ENCODE measurements around the gene EGFR. TPM values are rescaled to one million over a fixed set of nuclear protein-coding genes. Genes with fewer than 3 reads are reported as not detected.

Gene EGFR
- 45.7 TPM for total RNA-seq

DNA sequence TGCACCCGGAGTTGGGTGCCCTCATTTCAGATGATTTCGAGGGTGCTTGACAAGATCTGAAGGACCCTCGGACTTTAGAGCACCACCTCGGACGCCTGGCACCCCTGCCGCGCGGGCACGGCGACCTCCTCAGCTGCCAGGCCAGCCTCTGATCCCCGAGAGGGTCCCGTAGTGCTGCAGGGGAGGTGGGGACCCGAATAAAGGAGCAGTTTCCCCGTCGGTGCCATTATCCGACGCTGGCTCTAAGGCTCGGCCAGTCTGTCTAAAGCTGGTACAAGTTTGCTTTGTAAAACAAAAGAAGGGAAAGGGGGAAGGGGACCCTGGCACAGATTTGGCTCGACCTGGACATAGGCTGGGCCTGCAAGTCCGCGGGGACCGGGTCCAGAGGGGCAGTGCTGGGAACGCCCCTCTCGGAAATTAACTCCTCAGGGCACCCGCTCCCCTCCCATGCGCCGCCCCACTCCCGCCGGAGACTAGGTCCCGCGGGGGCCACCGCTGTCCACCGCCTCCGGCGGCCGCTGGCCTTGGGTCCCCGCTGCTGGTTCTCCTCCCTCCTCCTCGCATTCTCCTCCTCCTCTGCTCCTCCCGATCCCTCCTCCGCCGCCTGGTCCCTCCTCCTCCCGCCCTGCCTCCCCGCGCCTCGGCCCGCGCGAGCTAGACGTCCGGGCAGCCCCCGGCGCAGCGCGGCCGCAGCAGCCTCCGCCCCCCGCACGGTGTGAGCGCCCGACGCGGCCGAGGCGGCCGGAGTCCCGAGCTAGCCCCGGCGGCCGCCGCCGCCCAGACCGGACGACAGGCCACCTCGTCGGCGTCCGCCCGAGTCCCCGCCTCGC lies at the start of gene EGFR:
Gene EGFR (plus strand): TSS at position 657 of the 830 bp plus-strand sequence. CDS start 261 bp downstream, outside the sequence.
- no peak for DNase-seq

DNA sequence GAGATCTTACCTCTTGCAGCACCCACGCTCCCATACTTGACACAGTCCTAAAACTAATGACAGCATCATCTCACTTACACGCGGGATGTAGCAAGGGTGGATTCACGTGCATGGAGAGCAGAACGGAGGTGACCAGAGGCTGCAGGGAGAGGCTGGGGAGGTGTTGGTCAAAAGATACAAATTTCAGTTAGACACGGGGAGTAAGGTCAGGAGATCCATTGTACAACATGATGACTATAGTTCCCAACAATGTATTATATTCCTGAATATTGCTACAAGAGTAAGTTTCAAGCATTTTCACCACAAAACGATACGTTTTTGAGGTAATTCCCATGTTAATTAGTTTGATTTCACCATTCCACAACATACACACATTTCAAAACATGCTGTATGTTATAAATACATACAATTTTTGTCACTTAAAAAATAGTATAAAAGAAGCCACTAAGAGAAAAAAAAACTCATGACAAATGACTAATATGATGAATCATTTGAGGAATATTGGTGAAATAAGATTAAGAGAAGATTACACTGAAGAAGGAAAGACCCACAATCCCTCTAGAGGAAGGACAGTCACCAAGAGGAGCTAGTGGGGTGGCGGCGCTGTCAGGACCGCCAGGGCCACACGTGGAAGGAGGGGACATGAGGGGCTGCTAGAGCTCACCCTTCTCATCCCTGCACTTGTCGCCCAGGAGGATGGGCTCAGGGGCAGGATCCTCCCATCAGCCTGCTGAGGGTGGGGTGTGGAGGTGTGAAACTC lies 49.4 kb upstream of the EGFR start:
- no peak for DNase-seq

GRCh38 chr7:54972733-54973294 lies 46.0 kb upstream of the EGFR start:
- no peak for DNase-seq

- no peak for DNase-seq
Observed at GRCh38 chr7:54978364-54979116, 40.3 kb upstream of the EGFR start.

GRCh38 chr7:54980521-54980920 lies 38.3 kb upstream of the EGFR start:
- no peak for DNase-seq

- DNase-seq = no peak
Observed at GRCh38 chr7:54981913-54982312, 36.9 kb upstream of the EGFR start.

GRCh38 chr7:54985426-54986330 lies 33.1 kb upstream of the EGFR start:
- no peak for DNase-seq

- no peak for DNase-seq
Observed at GRCh38 chr7:54986716-54987115, 32.1 kb upstream of the EGFR start.

GRCh38 chr7:54987772-54988171 lies 31.0 kb upstream of the EGFR start:
- DNase-seq = no peak

DNA sequence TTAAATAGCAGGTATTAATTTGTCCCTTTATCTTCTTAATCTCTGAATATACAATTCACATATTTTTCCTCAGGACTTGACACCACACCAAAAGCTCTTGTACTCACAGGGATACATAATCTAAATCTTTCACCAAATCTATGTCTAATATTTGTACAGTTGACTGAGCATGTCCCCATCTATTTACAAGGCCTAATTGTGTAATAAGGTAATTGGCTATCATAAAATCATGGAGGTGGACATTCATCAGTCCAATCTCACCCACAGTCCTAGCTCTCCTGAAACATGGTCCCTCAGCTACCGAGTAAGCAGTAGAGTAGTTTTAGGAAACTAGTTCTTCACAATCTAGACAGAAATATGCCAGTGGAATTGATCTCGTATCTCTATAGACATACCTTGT lies 30.3 kb upstream of the EGFR start:
- DNase-seq = no peak

GRCh38 chr7:54989453-54990225 lies 29.2 kb upstream of the EGFR start:
- DNase-seq = peak; percentile 31

DNA sequence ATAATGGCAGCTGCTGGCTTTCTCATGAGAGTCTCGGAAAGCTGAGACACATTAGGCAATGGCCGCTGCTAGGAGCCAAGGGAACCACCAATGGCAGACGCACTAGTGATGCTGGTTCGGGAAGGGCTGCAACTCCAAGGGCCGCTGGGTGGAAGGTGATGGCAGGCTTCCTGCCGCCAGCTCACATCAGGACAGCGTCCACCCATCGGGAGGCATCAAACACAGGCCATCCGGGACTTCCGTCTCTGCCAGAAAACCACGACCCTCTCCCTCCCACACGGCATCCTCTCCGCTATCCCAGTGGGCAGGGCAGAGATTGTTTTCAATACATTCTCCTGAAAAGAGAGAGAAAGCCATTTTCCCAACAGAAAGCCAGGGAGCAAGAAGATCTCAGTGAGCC lies 27.5 kb upstream of the EGFR start:
- DNase-seq = no peak

DNA sequence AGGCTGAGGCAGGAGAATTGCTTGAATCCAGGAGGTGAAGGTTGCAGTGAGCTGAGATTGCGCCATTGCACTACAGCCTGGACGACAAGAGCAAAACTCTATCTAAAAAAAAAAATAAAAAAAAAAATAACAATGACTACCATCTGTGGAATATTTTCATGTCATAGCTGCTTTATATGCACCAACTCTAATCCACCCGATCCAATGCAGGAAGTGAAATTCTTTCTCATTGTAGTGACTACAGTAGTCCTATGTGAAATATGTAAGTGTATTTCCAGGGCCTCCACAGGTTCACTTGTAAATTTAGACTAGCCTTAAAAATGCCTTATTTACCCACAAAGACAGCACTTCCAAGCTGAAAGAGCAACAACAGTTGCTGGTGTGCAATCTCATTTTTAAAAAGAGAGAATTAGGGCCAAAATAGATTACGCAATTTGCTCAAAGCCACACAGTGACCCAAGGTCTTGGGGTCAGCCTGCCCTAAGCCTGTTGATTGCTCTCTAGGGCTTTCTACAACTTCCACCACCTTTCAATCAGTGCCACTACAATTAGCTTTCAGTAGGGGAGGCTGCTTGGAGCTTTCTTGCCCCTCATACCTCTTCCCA lies 25.8 kb upstream of the EGFR start:
- no peak for DNase-seq

DNA sequence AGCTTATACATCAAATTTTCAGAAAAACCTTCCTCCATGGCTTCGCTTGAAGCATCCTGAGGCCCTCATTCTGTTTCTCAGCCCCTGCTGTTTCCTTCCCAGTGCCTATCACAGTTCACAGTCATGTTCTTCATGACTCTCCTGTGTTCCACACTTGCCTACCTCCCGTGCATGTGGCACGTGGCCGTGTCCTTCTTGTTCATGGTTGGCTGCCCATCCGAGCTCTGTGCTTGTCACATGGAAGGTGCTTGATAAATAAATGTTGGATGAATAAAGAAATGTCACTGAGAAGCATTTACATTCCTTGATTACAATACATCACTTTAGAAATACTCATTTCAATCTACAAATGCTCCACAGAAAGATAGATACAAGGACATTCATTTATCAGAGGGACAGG lies 23.7 kb upstream of the EGFR start:
- no peak for DNase-seq

DNA sequence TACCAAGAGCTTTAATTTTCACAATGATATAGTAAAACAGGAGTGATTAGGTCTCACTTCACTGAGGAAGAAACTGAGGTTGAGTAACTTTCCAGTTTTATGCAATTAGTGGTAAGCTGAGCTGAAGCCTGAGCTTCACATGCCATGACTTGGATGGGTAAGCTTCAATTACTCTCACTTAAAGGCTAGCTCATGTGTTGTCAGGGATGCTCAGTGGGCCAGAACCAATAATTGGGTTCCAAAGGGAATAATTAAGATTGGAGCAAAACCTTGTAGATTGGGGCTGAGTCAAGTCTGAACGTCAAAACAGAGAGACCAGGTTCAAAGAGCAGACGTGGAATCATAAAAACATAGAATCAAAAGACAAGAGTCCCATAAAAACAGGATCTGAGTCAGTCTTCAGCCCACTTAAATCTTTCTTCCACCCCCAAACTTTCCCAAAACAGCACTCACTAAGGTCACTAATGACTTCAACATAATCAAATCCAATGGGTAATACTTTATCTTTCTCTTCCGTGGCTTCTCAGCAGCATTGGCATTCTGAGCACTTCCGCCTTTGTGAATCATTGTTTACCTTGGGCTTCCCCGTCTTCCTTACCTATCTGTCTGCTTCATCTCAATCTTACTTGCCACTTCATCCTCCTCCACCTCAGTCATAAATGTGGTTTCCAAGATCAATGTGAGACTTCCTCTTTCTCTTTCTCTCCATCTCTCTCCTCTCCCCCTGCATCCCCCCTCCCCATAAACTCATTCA lies 23.0 kb upstream of the EGFR start:
- no peak for DNase-seq

- no peak for DNase-seq
Observed at GRCh38 chr7:54996391-54996790, 22.4 kb upstream of the EGFR start.

GRCh38 chr7:55004579-55004978 lies 14.2 kb upstream of the EGFR start:
- no peak for DNase-seq

- DNase-seq = no peak
Observed at GRCh38 chr7:55005241-55005851, 13.5 kb upstream of the EGFR start.

GRCh38 chr7:55006499-55006898 lies 12.3 kb upstream of the EGFR start:
- no peak for DNase-seq
